Endothelial cell of umbilical vein (primary cell): Measurements from ENCODE around the gene NCSTN.

Experiments
- GATA2 ChIP-seq: IDR thresholded peaks from 2 replicates; pipeline ENCODE4 v1.7.0; 2011; ENCODE audit warnings: low read depth, mild to moderate bottlenecking, moderate library complexity, mixed read lengths, low read length; ENCODE audit not compliant: insufficient read length, insufficient read depth
- POLR2A ChIP-seq: IDR thresholded peaks from 2 replicates; pipeline ENCODE4 v1.6.1; 2012; ENCODE audit warnings: low read depth, mild to moderate bottlenecking, control low read depth, low read length
- TF ChIP-seq, protein P1 (sequence below), 2 donors: IDR thresholded peaks; 1 replicate in 1 of 2; 2 replicates in 1 of 2; pipeline ENCODE4 v1.5.1; 2011; ENCODE audit warnings: low read length in 2 of 2, mild to moderate bottlenecking in 2 of 2, moderate library complexity in 2 of 2, control low read depth in 1 of 2, inconsistent platforms in 1 of 2, low read depth in 1 of 2; ENCODE audit not compliant: insufficient read depth in 1 of 2; ENCODE audit errors: extremely low read depth in 1 of 2

DNA sequence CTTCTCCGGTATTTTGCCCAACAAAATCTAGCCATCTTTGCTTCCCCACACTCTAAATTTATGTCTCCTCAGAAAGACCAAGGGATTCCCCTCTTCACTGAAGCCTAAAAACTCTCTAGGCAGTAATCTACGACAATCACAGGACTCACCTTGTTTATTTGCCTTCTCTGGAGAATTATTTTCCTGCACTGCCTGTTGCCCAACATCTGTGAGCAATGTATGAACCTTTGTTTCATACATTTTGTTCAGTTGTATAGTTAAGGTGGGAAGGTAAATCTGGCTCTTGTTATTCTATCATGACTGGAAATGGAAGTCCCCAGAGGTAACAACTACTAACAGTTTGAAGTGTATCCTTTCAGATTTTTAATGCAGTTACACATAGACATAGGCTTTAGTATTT lies 2.3 kb upstream of the NCSTN start:
- TF ChIP-seq, protein P1, sequence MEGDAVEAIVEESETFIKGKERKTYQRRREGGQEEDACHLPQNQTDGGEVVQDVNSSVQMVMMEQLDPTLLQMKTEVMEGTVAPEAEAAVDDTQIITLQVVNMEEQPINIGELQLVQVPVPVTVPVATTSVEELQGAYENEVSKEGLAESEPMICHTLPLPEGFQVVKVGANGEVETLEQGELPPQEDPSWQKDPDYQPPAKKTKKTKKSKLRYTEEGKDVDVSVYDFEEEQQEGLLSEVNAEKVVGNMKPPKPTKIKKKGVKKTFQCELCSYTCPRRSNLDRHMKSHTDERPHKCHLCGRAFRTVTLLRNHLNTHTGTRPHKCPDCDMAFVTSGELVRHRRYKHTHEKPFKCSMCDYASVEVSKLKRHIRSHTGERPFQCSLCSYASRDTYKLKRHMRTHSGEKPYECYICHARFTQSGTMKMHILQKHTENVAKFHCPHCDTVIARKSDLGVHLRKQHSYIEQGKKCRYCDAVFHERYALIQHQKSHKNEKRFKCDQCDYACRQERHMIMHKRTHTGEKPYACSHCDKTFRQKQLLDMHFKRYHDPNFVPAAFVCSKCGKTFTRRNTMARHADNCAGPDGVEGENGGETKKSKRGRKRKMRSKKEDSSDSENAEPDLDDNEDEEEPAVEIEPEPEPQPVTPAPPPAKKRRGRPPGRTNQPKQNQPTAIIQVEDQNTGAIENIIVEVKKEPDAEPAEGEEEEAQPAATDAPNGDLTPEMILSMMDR (IDR thresholded peaks at IDR 0.05; ENCODE audit: extremely low read depth in 1 of 2, insufficient read depth in 1 of 2, low read depth in 1 of 2, low read length in 2 of 2): no peak
- TF ChIP-seq GATA2 (no peak), POLR2A (no peak)
